Measurements from ENCODE around the gene TWIST2. TPM values are rescaled to one million over a fixed set of nuclear protein-coding genes. Genes with fewer than 3 reads are reported as not detected.

TWIST2 gene
- polyA plus RNA-seq, 1 experiment: 15.6 TPM

GRCh38 chr2:238945433-238946150 lies 97.7 kb downstream of the TWIST2 start:
- Histone ChIP-seq H3K27me3 (ENCODE audit: control insufficient read depth, insufficient read depth, low read length) (no peaks in the 10 kb centered on the region), H3K9me3 (ENCODE audit: control insufficient read depth, insufficient read depth, low read length) (peaks cover 25% of the 10 kb centered on the region), H3K27ac (ENCODE audit: low read depth, low read length) (no peak overlapping the region), H3K4me3 (ENCODE audit: low read depth, low read length) (no peak overlapping the region)
- DNase-seq (ENCODE audit: low read depth, low spot score): no peak
- ChIA-PET CTCF (interaction anchor here (1.2 to 1.3 kb wide), 2 partner anchors 99 to 161 kb away, joined by 3 to 4 read pairs; no protein-coding TSS in a partner anchor), POLR2A (no interaction called here)
- TF ChIP-seq CTCF (IDR thresholded peaks at IDR 0.05; ENCODE audit: low read depth, low read length): peak; percentile 65

- ChIA-PET POLR2A (no interaction called here), CTCF (interaction anchor here (1.2 to 1.3 kb wide), 2 partner anchors 100 to 162 kb away, joined by 3 to 4 read pairs; no protein-coding TSS in a partner anchor)
- H3K9me3 ChIP-seq (ENCODE audit: control insufficient read depth, insufficient read depth, low read length): peaks cover 23% of the 10 kb centered on the region
- TF ChIP-seq CTCF (IDR thresholded peaks at IDR 0.05; ENCODE audit: low read depth, low read length): no peak
- no peak overlapping the region for H3K27ac ChIP-seq (ENCODE audit: low read depth, low read length)
- H3K4me3 ChIP-seq (ENCODE audit: low read depth, low read length): no peak overlapping the region
- DNase-seq (ENCODE audit: low read depth, low spot score): no peak
- no peaks in the 10 kb centered on the region for H3K27me3 ChIP-seq (ENCODE audit: control insufficient read depth, insufficient read depth, low read length)
Measured at GRCh38 chr2:238946318-238947242, 98.7 kb downstream of the TWIST2 start.

- CTCF ChIA-PET: interaction anchor here (0.8 kb wide), 1 partner anchor 27 kb away, joined by 3 read pairs; no protein-coding TSS in a partner anchor
- POLR2A ChIA-PET: interaction anchor here (0.6 to 1.3 kb wide), 2 partner anchors 78 to 104 kb away, joined by 3 read pairs; no protein-coding TSS in a partner anchor
- TF ChIP-seq CTCF (IDR thresholded peaks at IDR 0.05; ENCODE audit: low read depth, low read length): no peak
- Histone ChIP-seq H3K4me3 (ENCODE audit: low read depth, low read length) (no peak overlapping the region), H3K27me3 (ENCODE audit: control insufficient read depth, insufficient read depth, low read length) (no peaks in the 10 kb centered on the region), H3K9me3 (ENCODE audit: control insufficient read depth, insufficient read depth, low read length) (peaks cover 23% of the 10 kb centered on the region), H3K27ac (ENCODE audit: low read depth, low read length) (no peak overlapping the region)
- DNase-seq (ENCODE audit: low read depth, low spot score): no peak
Measured at GRCh38 chr2:238947243-238947760, 99.4 kb downstream of the TWIST2 start.

- H3K9me3 ChIP-seq (ENCODE audit: control insufficient read depth, insufficient read depth, low read length): peaks cover 23% of the 10 kb centered on the region
- H3K4me3 ChIP-seq (ENCODE audit: low read depth, low read length): no peak overlapping the region
- peak; percentile 60 for DNase-seq (ENCODE audit: low read depth, low spot score)
- no peak for TF ChIP-seq CTCF (IDR thresholded peaks at IDR 0.05; ENCODE audit: low read depth, low read length)
- no peaks in the 10 kb centered on the region for H3K27me3 ChIP-seq (ENCODE audit: control insufficient read depth, insufficient read depth, low read length)
- POLR2A ChIA-PET: interaction anchor here (0.6 to 1.3 kb wide), 2 partner anchors 79 to 105 kb away, joined by 3 read pairs; no protein-coding TSS in a partner anchor
- CTCF ChIA-PET: interaction anchor here (0.8 to 1.6 kb wide), 2 partner anchors 23 to 27 kb away, joined by 3 to 7 read pairs; no protein-coding TSS in a partner anchor
- peak overlapping the region; percentile 71 for H3K27ac ChIP-seq (ENCODE audit: low read depth, low read length)
Measured at GRCh38 chr2:238947920-238948710, 100.2 kb downstream of the TWIST2 start.
